HG02885 (cell line): ENCODE measurements around the gene RACGAP1.
"Not testable (repeated sequence)": the region's sequence is repeated elsewhere in the genome, so short reads cannot be mapped to it uniquely, and the experiment has no call there.

Experiments
- ATAC-seq: cut with Tn5 transposase; IDR thresholded peaks from one replicate; pipeline ENCODE4 v1.9.1; 2021; ENCODE audit warnings: mild to moderate bottlenecking; ENCODE audit not compliant: unreplicated experiment, poor library complexity

The RACGAP1 gene

DNA sequence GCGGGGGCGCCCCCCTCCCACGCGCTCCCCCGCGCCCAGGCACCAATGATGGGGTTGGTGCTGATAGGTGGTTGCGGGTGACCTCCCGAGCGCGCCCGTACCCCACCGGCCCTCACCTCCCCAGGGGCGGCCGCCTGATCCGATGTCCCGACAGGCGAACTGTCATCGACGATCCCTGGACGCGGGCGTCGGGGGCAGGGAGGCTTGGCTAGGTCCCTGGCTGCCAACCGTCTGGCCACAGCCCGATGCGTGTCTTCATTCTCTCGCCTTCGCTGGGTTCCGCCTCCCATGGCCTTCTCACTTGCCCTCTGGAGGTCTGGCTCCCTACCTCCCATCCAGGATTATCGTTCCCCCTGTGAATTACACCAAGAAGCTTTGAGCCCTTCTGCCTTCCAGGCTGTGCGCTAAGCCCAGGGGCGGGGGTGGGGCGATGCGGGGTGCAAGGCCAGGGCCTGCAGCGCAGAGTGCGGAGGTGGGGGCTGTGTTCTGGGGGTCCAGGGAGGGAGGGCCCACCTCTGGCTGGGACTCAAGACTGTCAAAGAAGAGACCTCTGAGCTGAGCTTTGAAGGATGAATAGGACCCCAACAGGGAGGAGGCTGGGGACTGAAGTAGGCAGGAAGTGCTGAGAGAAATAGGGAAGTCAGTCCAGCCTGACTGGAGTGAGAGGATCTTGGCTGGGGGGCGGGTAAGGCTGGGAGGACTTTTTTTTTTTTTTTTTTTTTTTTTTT, 7.7 kb upstream of the RACGAP1 start:
- ATAC-seq = no peak

DNA sequence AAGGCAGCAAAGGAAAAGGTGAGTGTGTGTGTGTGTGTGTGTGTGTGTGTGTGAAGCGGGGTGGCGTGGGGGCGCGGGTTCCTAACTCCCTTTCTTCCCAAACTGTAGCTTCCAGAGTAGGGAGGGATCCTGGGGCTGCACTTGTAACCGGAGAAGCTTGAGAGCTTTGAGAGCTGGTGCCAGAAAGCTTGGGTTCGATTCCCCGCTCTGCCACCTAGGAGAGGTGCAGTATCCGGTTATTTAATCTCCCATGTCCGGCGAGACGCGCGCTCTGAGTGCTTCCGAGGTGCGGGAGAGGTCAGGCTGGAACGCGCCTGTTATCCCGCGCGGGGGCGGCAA, 7.2 kb upstream of the RACGAP1 start:
- ATAC-seq = no peak

DNA sequence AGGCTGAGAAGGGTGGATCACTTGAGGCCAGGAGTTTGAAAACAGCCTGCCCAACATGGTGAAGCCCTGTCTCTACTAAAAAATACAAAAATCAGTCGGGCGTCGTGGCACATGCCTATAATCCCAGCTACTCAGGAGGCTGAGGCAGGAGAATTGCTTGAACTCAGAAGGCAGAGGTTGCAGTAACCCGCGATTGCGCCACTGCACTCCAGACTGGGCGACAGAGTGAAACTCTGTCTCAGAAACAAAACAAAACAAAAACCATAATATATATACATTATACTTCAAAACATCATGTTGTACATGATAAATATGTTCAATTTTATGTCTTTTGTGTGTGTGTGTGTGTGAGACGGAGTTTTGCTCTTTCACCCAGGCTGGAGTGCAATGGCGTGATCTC, 5.2 kb upstream of the RACGAP1 start:
- ATAC-seq = not testable (repeated sequence)

DNA sequence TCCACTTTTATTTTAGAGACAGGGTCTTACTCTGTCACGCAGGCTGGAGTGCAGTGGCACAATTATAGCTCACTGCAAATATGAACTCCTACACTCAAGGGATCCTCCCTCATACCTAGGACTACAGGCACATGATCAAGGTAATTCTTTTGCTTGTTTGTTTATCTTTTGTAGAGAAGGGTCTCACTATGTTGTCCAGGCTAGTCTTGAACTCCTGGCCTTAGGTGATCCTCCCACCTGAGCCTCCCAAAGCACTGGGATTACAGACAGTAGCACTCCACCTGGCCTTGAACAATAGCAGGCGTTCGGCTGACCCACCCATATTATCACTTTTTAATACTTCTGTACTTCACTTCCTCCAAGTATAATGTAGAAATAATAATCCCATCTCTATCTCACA, 1.4 kb upstream of the RACGAP1 start:
- ATAC-seq = no peak

DNA sequence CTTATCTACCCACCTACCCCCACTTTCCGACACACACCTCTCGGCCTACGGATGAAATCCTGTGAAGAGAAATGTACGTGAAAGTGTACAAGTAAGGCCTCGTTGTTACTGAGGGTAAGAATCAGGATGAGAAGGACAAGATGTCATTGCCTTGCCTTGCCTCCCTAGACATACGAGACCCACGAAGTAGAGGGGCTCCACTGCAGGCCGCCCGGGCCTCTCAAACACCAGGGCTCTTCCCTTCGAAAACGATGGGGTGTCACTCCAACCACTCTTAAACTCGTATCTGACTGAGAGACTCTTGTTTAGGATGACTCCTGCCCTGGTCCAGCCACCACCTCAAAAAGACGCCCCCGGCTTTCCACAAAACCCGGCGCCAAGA, 498 bp downstream of the RACGAP1 start:
- peak; percentile 23 for ATAC-seq

DNA sequence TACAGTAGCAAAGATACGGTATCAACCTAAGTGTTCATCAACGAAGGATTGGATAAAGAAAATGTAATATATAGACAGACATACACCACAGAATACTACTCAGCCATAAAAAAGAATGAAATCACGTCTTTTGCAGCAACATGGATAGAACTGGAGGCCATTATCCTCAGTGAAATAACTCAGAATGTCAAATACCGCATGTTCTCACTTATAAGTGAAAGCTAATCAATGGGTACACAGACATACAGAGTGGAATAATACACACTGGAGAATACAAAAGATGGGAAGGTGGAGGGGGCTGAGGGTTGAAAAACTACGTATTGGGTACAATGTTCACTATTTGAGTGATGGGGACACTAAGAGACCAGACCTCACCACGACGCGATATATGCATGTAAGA, 1.1 kb downstream of the RACGAP1 start:
- no peak for ATAC-seq

DNA sequence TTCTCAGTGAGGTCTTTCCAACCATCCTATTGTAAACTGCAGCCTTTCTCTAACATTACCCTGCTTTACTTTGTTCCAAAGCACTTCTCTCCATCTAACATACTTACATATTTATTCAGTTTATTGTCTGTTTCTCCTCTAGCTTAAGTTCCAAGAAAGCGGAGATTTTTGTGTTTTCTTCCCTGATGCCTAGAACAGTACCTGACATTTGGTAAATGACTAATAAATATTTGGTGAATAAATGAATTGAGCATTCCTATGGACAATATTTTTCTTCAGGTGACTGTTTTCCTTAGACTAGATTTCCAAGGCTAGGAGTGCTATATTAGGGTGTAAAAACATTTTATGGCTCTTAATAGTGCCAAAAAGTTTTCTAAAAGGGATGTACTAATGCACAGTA, 2.4 kb downstream of the RACGAP1 start:
- no peak for ATAC-seq

DNA sequence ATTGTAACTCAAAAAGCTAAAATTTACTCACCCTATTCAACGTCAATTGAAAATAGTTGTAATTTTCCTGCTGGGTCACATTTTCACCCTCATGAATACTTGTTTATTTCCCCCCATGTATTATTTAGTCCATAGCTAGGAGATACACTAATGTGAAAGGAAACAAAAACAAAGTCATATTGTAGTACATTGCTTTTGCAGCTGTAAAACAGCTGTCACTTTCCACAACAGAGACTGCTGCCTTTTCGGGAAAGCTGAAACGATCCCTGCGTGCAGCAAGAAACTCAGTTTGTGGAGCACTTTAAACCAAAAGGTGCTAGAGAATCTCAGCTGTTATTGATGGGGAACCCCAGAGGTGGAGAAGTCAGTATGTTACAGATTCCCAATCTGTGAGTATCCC, 4.3 kb downstream of the RACGAP1 start:
- no peak for ATAC-seq

DNA sequence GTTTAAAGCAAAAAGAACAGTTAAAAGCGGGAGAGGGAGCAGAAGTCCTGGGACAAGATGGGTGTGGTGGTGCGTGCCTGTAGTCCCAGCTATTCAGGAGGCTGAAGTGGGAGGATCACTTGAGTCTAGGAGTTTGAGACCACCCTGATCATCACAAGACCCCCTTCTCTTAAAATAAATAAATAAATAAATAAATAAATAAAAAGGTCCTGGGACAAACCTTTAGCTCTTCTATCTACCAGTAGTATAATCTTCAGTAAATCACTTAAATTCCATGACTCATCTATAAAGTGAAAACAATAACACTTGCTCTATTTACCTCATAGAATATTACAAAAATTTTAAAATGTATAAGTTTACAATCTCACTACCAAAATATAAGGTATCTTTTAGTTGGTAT, 5.8 kb downstream of the RACGAP1 start:
- ATAC-seq = no peak

DNA sequence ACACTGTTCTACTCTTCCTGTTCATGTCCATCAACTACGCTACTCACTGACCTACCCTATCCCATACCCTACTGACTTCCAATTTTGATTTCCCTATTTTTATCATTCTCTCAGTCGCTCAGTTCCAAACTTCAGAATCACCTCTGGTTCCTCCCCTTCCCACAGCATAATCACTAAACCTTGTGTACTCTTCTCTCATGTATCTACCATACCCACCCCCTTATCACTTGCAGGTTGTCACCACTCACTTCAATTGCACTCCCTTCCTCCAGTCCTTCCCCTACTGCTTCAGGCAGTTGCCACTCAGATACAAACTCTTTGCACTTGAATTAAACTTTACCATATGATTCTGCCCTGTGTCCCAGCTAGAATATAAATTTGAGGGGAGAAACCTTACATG, 6.3 kb downstream of the RACGAP1 start:
- ATAC-seq = no peak

DNA sequence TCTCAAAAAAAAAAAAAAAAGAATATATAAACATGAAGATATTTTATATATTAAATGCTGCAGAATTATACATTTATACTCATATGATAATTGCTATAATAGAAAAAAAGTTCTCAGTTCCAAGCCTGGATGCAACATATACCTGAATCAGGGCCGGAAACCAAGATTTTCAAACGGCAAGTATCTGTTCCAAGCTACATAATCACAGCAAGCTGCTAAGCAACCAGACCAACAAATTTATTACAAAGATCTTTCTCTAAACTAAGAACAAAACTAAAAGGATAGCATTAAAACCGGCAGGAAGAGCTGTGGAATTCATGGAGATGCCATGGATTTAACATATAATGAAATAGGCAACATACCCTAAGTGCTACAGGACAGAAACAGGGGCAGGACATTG, 7.1 kb downstream of the RACGAP1 start:
- no peak for ATAC-seq

DNA sequence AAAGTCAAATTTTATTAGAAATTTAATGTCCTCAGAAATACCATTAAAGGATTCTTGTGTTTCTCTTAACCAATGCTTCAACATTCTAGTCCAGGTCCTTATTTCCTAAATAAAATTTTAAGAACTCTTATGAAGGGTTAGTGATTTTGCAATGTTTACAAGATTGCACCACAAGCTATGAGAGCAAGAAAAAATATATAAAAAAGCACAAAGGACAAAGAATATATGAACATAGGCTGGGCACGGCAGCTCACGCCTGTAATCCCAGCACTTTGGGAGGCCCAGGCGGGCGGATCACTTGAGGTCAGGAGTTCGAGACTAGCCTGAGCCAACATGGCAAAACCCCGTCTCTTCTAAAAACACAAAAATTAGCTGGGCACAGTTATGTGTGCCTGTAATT, 7.7 kb downstream of the RACGAP1 start:
- ATAC-seq = no peak

DNA sequence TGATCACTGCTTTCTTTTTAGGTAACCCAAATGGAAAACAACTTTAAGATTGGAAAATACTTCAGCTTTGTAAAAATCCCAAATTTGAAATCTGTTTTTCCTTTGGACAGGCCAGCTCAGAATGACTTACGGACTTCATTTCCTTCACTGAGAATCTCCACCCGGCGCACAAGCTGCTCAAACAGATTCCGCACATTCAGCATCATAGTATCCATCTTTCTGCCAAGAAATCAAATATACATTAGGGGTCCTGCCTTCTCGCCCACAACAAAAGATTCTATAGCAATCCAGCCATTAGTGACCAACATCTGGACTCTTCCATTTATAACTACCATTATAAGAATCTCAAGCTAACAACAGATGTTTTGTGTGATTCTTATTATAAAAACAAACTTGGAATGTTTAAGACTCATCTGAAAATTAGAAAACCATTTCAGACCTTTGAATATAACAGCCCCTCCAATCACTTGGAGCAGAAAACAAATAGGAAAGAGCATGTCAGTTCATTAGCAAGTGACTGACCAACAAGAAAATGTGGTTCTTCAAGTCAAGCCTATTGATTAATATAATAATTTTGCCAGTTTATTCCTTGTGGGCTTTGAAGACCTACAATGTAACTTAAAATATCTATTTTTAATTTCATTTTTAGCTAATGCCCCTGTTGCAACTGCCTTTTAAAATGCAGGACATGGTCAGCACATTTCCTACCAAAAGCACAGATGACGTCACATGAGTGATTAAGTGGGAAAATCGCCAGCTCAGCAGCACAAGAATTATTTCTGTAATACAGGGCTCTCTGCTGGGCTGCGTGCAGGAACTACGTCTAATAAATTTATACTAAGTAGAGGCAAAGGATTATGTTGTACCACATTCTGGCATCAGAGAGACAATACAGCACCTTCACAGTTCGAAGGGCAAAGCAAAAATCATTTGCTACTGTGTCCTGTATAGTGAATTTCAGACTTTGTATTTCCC, 8.5 kb downstream of the RACGAP1 start:
- no peak for ATAC-seq

DNA sequence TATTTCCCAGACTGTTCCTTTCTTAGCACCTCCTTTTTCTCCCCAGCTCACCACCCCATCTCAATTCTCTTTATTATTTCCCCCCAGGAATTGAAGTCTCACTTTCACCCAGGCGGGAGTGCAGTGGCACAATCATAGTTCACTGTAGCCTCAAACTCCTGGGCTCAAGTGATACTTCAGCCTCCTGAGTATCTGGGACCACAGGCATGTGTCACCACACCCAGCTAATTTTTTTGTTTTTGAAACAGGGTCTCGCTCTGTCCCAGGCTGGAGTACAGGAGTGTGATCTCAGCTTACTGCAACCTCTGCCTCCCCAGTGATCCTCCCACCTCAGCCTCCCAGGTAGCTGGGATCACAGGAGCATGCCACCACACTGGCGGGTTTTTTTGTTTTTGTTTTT, 11.0 kb downstream of the RACGAP1 start:
- ATAC-seq = no peak

DNA sequence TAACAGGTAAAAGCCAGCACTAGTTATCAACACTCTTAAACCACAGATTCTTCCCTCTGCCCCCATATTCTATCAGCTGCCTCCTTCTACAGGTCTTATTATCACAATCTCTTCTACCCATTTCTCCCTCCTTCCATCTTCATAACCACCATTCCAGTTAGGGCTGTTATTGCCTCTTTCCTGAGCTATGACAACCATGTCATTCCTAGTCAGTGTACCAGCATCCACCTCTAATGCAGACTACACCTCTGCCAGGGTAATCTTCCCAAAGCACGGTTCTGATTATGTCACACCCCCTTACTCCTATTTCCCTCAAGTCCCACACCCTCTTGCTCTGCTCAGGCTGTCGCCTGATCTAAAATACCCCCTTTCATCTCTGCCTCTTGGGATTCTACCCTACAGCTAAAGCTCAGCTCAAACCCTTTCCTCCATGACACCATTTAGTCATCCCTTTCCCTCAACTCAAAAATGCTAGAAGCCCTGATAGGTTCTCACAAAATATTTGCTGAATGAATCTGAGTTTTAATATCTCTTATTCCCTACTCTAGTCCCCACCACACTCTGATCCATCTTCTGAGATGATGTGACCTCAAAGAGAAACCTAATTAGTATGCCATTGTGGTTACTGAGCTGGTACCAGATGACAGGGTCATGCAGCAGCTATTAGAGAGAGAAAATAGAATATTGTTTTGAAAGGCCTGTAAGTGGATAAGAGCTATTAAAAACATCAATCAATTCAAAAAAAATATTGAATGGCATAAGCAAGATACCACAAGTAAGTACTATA, 11.7 kb downstream of the RACGAP1 start:
- ATAC-seq = no peak

DNA sequence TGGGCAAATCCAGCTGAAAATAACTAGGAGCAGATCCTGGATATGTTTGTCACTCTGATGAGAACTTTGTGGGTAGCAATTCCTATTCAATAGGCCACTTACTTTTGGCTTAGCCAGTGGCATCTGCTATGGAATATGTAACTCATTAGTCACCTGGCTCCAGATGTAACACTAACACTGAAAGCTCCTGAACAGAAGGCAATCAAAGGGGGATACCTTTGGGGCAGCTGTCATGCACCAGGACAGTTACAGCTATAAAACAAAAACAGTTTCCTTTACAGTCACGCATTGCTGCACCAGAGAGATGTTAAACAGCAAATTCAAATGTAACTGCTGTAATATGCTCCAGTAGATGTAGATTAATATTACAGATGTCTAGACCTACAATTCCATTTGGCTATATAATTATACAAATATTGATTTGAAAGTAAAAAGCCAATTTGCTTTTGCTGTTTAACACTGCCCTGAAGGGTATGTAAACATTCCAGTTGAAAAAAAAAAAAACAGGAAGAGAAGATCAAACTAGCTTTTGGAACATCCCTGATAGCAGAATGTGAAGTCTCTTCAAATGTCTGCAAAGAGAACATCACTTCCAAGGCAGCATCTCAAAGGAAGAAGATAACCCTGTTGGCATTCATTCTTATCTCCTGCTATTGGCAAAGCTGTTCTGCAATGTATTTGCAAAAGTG, 18.4 kb downstream of the RACGAP1 start:
- no peak for ATAC-seq

DNA sequence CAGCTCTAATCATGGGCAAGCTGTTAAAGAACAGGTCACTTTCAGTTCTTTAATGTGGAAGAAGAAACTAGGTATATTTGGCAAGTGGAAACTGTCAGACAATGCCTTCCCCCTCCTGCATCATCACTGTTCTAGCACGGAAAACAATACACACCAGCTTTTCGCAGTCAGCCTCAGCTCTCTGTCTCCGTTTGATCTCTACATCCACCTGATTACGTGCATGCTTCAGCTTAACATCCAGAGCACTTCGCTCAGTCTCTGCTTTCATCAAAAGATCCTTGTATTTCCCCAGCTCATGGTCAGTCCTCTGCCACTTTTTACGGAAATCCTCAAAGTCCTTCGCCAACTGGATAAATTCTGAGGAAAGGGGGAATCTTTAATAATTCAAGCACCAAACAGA, 19.0 kb downstream of the RACGAP1 start:
- ATAC-seq = no peak

DNA sequence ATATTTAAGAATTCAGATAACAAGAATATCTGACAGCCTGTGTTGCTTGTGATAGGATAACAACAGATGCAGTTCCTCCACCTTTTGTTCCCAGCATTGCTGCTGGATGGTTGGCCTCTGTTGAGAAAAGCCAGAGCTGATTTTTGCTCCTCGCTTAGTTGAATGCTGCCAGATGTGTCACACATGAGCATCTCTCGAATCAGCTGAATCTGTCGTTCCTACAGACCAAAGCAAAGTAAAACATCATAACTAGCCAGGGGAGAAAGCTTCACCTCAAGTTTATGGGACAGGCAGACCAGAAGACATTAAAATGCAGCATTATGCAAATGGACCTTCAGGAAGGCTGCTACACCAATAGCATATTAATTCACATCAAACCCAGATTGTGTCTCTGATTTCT, 20.1 kb downstream of the RACGAP1 start:
- ATAC-seq = no peak

DNA sequence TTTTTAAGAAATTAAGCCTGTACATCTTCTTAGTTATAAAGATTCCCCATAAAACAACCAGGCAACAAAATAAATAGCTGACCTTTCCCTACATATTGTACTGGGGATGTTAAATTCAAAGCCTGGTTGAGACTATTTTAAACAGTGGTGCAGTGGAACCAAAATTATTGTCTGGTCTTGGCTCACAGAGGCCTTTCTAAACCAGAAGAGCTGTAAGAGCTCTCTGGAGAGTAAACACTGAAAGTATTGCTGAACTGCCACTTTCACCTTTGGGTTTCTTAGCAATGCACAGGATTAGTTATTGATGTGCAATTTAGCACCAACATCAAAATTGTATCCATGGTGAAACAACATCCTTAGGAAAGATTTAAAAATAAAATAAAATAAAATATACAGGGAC, 20.6 kb downstream of the RACGAP1 start:
- no peak for ATAC-seq

DNA sequence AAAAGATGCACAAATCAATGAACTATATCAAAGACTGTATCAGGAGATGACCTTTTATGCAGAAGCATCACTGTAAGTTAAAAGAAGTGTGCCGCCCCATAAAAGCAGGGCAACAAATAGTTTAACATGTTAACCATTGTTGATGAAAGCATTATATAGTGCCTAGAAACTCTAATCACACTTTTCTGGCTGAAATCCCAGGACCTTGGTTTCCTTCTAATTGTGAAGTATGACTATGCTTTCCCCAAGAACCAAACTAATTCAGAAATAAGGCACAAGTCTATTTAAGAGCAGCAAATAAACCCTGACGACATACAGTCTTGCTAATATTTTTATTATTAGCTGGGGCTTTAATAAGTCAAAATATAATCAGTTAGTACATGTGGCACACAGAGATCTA, 21.7 kb downstream of the RACGAP1 start:
- no peak for ATAC-seq
